Activated CD4-positive, alpha-beta T cell treated with anti-CD3 and anti-CD28 coated beads, Interleukin-2, amount 10 ng/mL, durations not matched to agents 7 days and 5 days (primary cell): ENCODE measurements around the gene COL27A1. TPM values are rescaled to one million over a fixed set of nuclear protein-coding genes. Genes with fewer than 3 reads are reported as not detected.

Experiments
- CTCF ChIA-PET: fragments of 350-600 bp; sonication (Branson Sonifier 250); formaldehyde crosslinking; loops from one replicate; lab custom pipeline; 2021; ENCODE audit warnings: antibody characterized with exemption; lab: Charles Lee
- POLR2A ChIA-PET: fragments of 350-600 bp; sonication (Branson Sonifier 250); formaldehyde crosslinking; loops from one replicate; lab custom pipeline; 2021; ENCODE audit warnings: antibody characterized with exemption; lab: Charles Lee
- DNase-seq: peaks from one replicate; pipeline ENCODE4 v3.0.0-alpha.2; 2020
- H3K27ac Mint-ChIP-seq: one replicate; pipeline ENCODE4 v1.8.0; 2021; ENCODE audit warnings: mild to moderate bottlenecking, moderate library complexity, mixed read lengths
- H3K27me3 Mint-ChIP-seq: one replicate; pipeline ENCODE4 v1.8.0; 2021; ENCODE audit warnings: mixed read lengths
- H3K36me3 Mint-ChIP-seq: one replicate; pipeline ENCODE4 v1.8.0; 2021; ENCODE audit warnings: low read depth, mixed read lengths
- H3K4me1 Mint-ChIP-seq: one replicate; pipeline ENCODE4 v1.8.0; 2021; ENCODE audit warnings: mixed read lengths
- H3K4me3 Mint-ChIP-seq: one replicate; pipeline ENCODE4 v1.8.0; 2021; ENCODE audit warnings: mild to moderate bottlenecking, moderate library complexity, mixed read lengths
- H3K9me3 Mint-ChIP-seq: one replicate; pipeline ENCODE4 v1.8.0; 2021; ENCODE audit warnings: mixed read lengths
- total RNA-seq, 2 experiments: library from RNA; stranded (reverse); gene quantifications; one replicate each; pipeline ENCODE4 v1.2.3, GENCODE V29; 2021

COL27A1 gene
- total RNA-seq, 2 experiments from 2014 or later = 0.15 to 0.22 TPM

- Mint-ChIP-seq H3K9me3 (no peaks in the 10 kb centered on the region), H3K27ac (no peak overlapping the region), H3K4me1 (no peaks in the 10 kb centered on the region), H3K4me3 (no peak overlapping the region), H3K36me3 (no peaks in the 10 kb centered on the region), H3K27me3 (no peaks in the 10 kb centered on the region)
- ChIA-PET POLR2A (no interaction called here), CTCF (interaction anchor here (0.7 to 1.9 kb wide), 2 partner anchors 9 to 20 kb away, joined by 3 to 6 read pairs; no protein-coding TSS in a partner anchor)
- no peak for DNase-seq
Observed at GRCh38 chr9:114270120-114270975, 115.0 kb downstream of the COL27A1 start.

- H3K4me1 Mint-ChIP-seq = no peaks in the 10 kb centered on the region
- H3K27me3 Mint-ChIP-seq = no peaks in the 10 kb centered on the region
- no peak overlapping the region for H3K4me3 Mint-ChIP-seq
- POLR2A ChIA-PET = no interaction called here
- CTCF ChIA-PET = no interaction called here
- H3K9me3 Mint-ChIP-seq = no peaks in the 10 kb centered on the region
- no peak overlapping the region for H3K27ac Mint-ChIP-seq
- no peaks in the 10 kb centered on the region for H3K36me3 Mint-ChIP-seq
- no peak for DNase-seq
Observed at GRCh38 chr9:114271556-114272510, 116.5 kb downstream of the COL27A1 start.

- Mint-ChIP-seq H3K27me3 (no peaks in the 10 kb centered on the region), H3K27ac (no peak overlapping the region), H3K9me3 (no peaks in the 10 kb centered on the region), H3K4me3 (no peak overlapping the region), H3K4me1 (no peaks in the 10 kb centered on the region), H3K36me3 (no peaks in the 10 kb centered on the region)
- CTCF ChIA-PET = interaction anchor here (0.8 kb wide), 1 partner anchor 18 kb away, joined by 3 read pairs; no protein-coding TSS in a partner anchor
- DNase-seq = no peak
- POLR2A ChIA-PET = no interaction called here
Observed at GRCh38 chr9:114272739-114273431, 117.5 kb downstream of the COL27A1 start.

GRCh38 chr9:114273461-114273881 lies 118.1 kb downstream of the COL27A1 start:
- no peaks in the 10 kb centered on the region for H3K9me3 Mint-ChIP-seq
- no peak overlapping the region for H3K27ac Mint-ChIP-seq
- POLR2A ChIA-PET = no interaction called here
- no peak for DNase-seq
- no peak overlapping the region for H3K4me3 Mint-ChIP-seq
- no peaks in the 10 kb centered on the region for H3K4me1 Mint-ChIP-seq
- CTCF ChIA-PET = interaction anchor here (0.8 kb wide), 1 partner anchor 17 kb away, joined by 3 read pairs; no protein-coding TSS in a partner anchor
- no peaks in the 10 kb centered on the region for H3K36me3 Mint-ChIP-seq
- H3K27me3 Mint-ChIP-seq = no peaks in the 10 kb centered on the region

GRCh38 chr9:114274217-114274616 lies 118.9 kb downstream of the COL27A1 start:
- no peak overlapping the region for H3K4me3 Mint-ChIP-seq
- H3K27ac Mint-ChIP-seq = no peak overlapping the region
- H3K27me3 Mint-ChIP-seq = no peaks in the 10 kb centered on the region
- POLR2A ChIA-PET = no interaction called here
- DNase-seq = no peak
- no peaks in the 10 kb centered on the region for H3K36me3 Mint-ChIP-seq
- H3K9me3 Mint-ChIP-seq = no peaks in the 10 kb centered on the region
- CTCF ChIA-PET = no interaction called here
- H3K4me1 Mint-ChIP-seq = no peaks in the 10 kb centered on the region

- DNase-seq = no peak
- Mint-ChIP-seq H3K27me3 (no peaks in the 10 kb centered on the region), H3K27ac (no peak overlapping the region), H3K36me3 (no peaks in the 10 kb centered on the region), H3K4me3 (no peak overlapping the region), H3K9me3 (no peaks in the 10 kb centered on the region), H3K4me1 (no peaks in the 10 kb centered on the region)
- CTCF ChIA-PET = interaction anchor here (0.6 kb wide), 1 partner anchor 1111 kb away, joined by 4 read pairs; no protein-coding TSS in a partner anchor
- POLR2A ChIA-PET = no interaction called here
Observed at GRCh38 chr9:114275246-114276004, 120.1 kb downstream of the COL27A1 start.

- POLR2A ChIA-PET = no interaction called here
- Mint-ChIP-seq H3K27me3 (no peaks in the 10 kb centered on the region), H3K4me1 (no peaks in the 10 kb centered on the region), H3K36me3 (no peaks in the 10 kb centered on the region), H3K4me3 (no peak overlapping the region), H3K27ac (no peak overlapping the region), H3K9me3 (no peaks in the 10 kb centered on the region)
- no peak for DNase-seq
- CTCF ChIA-PET = no interaction called here
Observed at GRCh38 chr9:114276908-114277821, 121.8 kb downstream of the COL27A1 start.

GRCh38 chr9:114278356-114278755 lies 123.0 kb downstream of the COL27A1 start:
- H3K9me3 Mint-ChIP-seq = no peaks in the 10 kb centered on the region
- H3K36me3 Mint-ChIP-seq = no peaks in the 10 kb centered on the region
- CTCF ChIA-PET = no interaction called here
- no peaks in the 10 kb centered on the region for H3K27me3 Mint-ChIP-seq
- no peak overlapping the region for H3K4me3 Mint-ChIP-seq
- no peak overlapping the region for H3K27ac Mint-ChIP-seq
- H3K4me1 Mint-ChIP-seq = peaks cover 2% of the 10 kb centered on the region
- no peak for DNase-seq
- POLR2A ChIA-PET = no interaction called here

GRCh38 chr9:114278881-114279570 lies 123.7 kb downstream of the COL27A1 start:
- DNase-seq = no peak
- POLR2A ChIA-PET = no interaction called here
- CTCF ChIA-PET = interaction anchor here (0.7 kb wide), 1 partner anchor 9 kb away, joined by 3 read pairs; no protein-coding TSS in a partner anchor
- Mint-ChIP-seq H3K36me3 (no peaks in the 10 kb centered on the region), H3K9me3 (no peaks in the 10 kb centered on the region), H3K4me3 (no peak overlapping the region), H3K27ac (no peak overlapping the region), H3K27me3 (no peaks in the 10 kb centered on the region), H3K4me1 (peaks cover 2% of the 10 kb centered on the region)

- Mint-ChIP-seq H3K4me3 (no peak overlapping the region), H3K4me1 (peaks cover 2% of the 10 kb centered on the region), H3K9me3 (no peaks in the 10 kb centered on the region), H3K27ac (no peak overlapping the region), H3K27me3 (no peaks in the 10 kb centered on the region), H3K36me3 (no peaks in the 10 kb centered on the region)
- no peak for DNase-seq
- ChIA-PET CTCF (no interaction called here), POLR2A (no interaction called here)
Observed at GRCh38 chr9:114279693-114280092, 124.4 kb downstream of the COL27A1 start.
